OCI-LY1 (cell line): ENCODE results near the gene CFAP74.

Experiments used
- H2AFZ ChIP-seq: fragments of 200-600 bp; sonication (generic), shearing (Covaris generic); 2 replicates; pipeline ENCODE4 v1.6.0; 2014; ENCODE audit warnings: antibody characterized with exemption, mild to moderate bottlenecking, low read length
- H3F3A ChIP-seq: fragments of 200-600 bp; sonication (generic), shearing (Covaris generic); 2 replicates; pipeline ENCODE4 v1.6.0; 2014; ENCODE audit warnings: mild to moderate bottlenecking, antibody characterized with exemption, low read length, moderate library complexity; ENCODE audit not compliant: insufficient read depth
- H3K27ac ChIP-seq: fragments of 200-600 bp; sonication (generic); 2 replicates; pipeline ENCODE4 v1.5.1; 2014; ENCODE audit warnings: low read length, mixed run types, mild to moderate bottlenecking, low read depth; ENCODE audit not compliant: poor library complexity, severe bottlenecking
- H3K27me3 ChIP-seq: fragments of 200-600 bp; sonication (generic); 2 replicates; pipeline ENCODE4 v1.6.0; 2014; ENCODE audit warnings: antibody characterized with exemption, mild to moderate bottlenecking, low read length, moderate library complexity; ENCODE audit not compliant: insufficient read depth
- H3K36me3 ChIP-seq: fragments of 200-600 bp; sonication (generic); 2 replicates; pipeline ENCODE4 v1.6.1; 2014; ENCODE audit warnings: mild to moderate bottlenecking, antibody characterized with exemption, low read length, moderate library complexity, mixed read lengths; ENCODE audit not compliant: insufficient read depth
- H3K4me1 ChIP-seq: fragments of 200-600 bp; sonication (generic); 2 replicates; pipeline ENCODE4 v1.5.1; 2014; ENCODE audit warnings: mild to moderate bottlenecking, low read length, moderate library complexity; ENCODE audit not compliant: insufficient read depth, severe bottlenecking
- H3K4me2 ChIP-seq: fragments of 200-600 bp; sonication (generic), shearing (Covaris generic); 2 replicates; pipeline ENCODE4 v1.6.1; 2014; ENCODE audit warnings: low read length
- H3K4me3 ChIP-seq: fragments of 200-600 bp; sonication (generic); 2 replicates; pipeline ENCODE4 v1.5.1; 2014; ENCODE audit warnings: low read length, low read depth, mild to moderate bottlenecking, mixed read lengths; ENCODE audit not compliant: poor library complexity, severe bottlenecking
- H3K79me2 ChIP-seq: fragments of 200-600 bp; shearing (Covaris generic); 2 replicates; pipeline ENCODE4 v1.6.1; 2016; ENCODE audit warnings: mixed run types, low read length, mixed read lengths; ENCODE audit not compliant: insufficient read depth
- H3K9ac ChIP-seq: fragments of 200-600 bp; sonication (generic), shearing (Covaris generic); 2 replicates; pipeline ENCODE4 v1.6.1; 2014; ENCODE audit warnings: mild to moderate bottlenecking, low read length, mixed read lengths
- H3K9me2 ChIP-seq: fragments of 200-600 bp; sonication (generic), shearing (Covaris generic); 2 replicates; pipeline ENCODE4 v1.6.1; 2014; ENCODE audit warnings: low read depth, mild to moderate bottlenecking, low read length, mixed read lengths
- H3K9me3 ChIP-seq: fragments of 200-600 bp; shearing (Covaris generic); 2 replicates; pipeline ENCODE4 v1.6.1; 2014; ENCODE audit warnings: low read length, mixed read lengths
- H4K20me1 ChIP-seq: fragments of 200-600 bp; sonication (generic), shearing (Covaris generic); 2 replicates; pipeline ENCODE4 v1.6.0; 2016; ENCODE audit warnings: mild to moderate bottlenecking, low read length; ENCODE audit not compliant: insufficient read depth
- CTCF ChIP-seq: fragments of 200-600 bp; sonication (generic), shearing (Covaris generic); IDR thresholded peaks from 2 replicates; pipeline ENCODE4 v1.5.1; 2017; ENCODE audit warnings: mild to moderate bottlenecking, antibody characterized with exemption, low read length, moderate library complexity, mixed read lengths
- EZH2 ChIP-seq: fragments of 200-600 bp; sonication (generic), shearing (Covaris generic); IDR thresholded peaks from 2 replicates; pipeline ENCODE4 v1.8.0; 2017; ENCODE audit warnings: borderline replicate concordance, mixed run types, mild to moderate bottlenecking, antibody characterized with exemption, low read length, moderate library complexity, mixed read lengths

The CFAP74 gene

GRCh38 chr1:1914971-1915692, 88.5 kb downstream of the CFAP74 start, which contains the start of gene CALML6:
Gene CALML6, plus strand, starts transcription at chr1:1915260. Its CDS starts 21 bp downstream, at chr1:1915281.
- H3K27ac ChIP-seq = no peak within 1 kb of the TSS
- no peak within 1 kb of the TSS for H3K4me3 ChIP-seq
- no peaks in the 10 kb centered on the region for H3K9me3 ChIP-seq
- no peak within 1 kb of the TSS for H2AFZ ChIP-seq
- peaks cover 9% of the 10 kb centered on the region for H3K4me1 ChIP-seq
- no peaks in the 10 kb centered on the region for H4K20me1 ChIP-seq
- H3K9ac ChIP-seq = no peak within 1 kb of the TSS
- H3K4me2 ChIP-seq = no peak within 1 kb of the TSS
- H3K9me2 ChIP-seq = no peaks in the 10 kb centered on the region
- TF ChIP-seq EZH2 = no peak
- TF ChIP-seq CTCF = no peak
- peaks cover 2% of the 10 kb centered on the region; the same call in 1 of the 2 replicates for H3K27me3 ChIP-seq
- H3K36me3 ChIP-seq = no peaks in the 10 kb centered on the region
- no peaks in the 10 kb centered on the region for H3F3A ChIP-seq
- no peaks in the 10 kb centered on the region for H3K79me2 ChIP-seq

- Histone ChIP-seq H4K20me1 (no peaks in the 10 kb centered on the region), H3F3A (no peaks in the 10 kb centered on the region), H3K4me1 (peaks cover 12% of the 10 kb centered on the region), H3K4me3 (no peak overlapping the region), H3K27ac (no peak overlapping the region), H3K36me3 (no peaks in the 10 kb centered on the region), H3K9ac (no peak overlapping the region), H2AFZ (no peak overlapping the region), H3K79me2 (no peaks in the 10 kb centered on the region), H3K9me2 (no peaks in the 10 kb centered on the region), H3K4me2 (no peak overlapping the region), H3K9me3 (no peaks in the 10 kb centered on the region), H3K27me3 (no peaks in the 10 kb centered on the region; the same call in 1 of the 2 replicates)
- TF ChIP-seq CTCF (no peak), EZH2 (no peak)
These were observed 89.2 kb downstream of the CFAP74 start for GRCh38 chr1:1914101-1914970.

DNA sequence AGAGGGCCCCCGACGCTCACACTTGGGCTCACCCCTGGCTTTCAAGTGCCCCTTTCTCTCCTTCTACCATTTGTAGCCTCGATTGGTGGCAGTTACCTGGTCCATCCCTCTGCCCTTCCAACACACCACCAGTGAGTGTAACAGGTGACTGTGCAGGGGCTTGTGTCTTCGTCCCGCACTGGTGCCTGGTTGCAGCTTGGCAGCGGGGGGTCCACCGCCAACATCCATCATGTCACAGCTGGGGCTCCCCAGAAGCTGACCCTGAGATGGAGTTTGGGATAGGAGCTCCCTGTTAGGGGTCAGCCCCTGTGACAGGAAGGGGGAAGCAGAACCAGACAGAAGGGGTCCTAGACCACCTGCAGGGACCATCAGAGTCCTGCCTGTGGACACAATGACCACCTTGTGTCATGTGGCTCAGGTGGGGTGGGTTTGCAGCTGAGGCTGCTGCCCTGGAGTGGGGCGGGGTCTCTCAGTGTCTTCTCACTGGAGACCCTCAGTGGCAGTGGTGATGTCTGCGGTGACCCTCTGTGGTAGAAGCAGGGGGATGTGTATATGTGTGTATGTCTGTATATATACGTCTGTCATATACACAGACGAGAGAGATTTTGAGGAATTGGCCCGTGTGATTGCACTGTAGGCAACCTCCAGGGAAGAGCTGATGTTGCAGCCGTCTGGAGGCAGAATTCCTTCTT, 92.1 kb downstream of the CFAP74 start:
- TF ChIP-seq CTCF = no peak
- TF ChIP-seq EZH2 = no peak
- no peaks in the 10 kb centered on the region for H4K20me1 ChIP-seq
- 0 out of 2 replicates have a peak, but pooled peaks cover 7% of the 10 kb centered on the region for H3F3A ChIP-seq
- no peak overlapping the region for H3K4me2 ChIP-seq
- H3K27me3 ChIP-seq = no peaks in the 10 kb centered on the region; the same call in 1 of the 2 replicates
- H3K36me3 ChIP-seq = no peaks in the 10 kb centered on the region
- no peak overlapping the region for H2AFZ ChIP-seq
- no peaks in the 10 kb centered on the region for H3K9me2 ChIP-seq
- no peaks in the 10 kb centered on the region for H3K79me2 ChIP-seq
- no peak overlapping the region for H3K9ac ChIP-seq
- peaks cover 27% of the 10 kb centered on the region for H3K4me1 ChIP-seq
- H3K4me3 ChIP-seq = no peak overlapping the region
- no peak overlapping the region for H3K27ac ChIP-seq
- no peaks in the 10 kb centered on the region for H3K9me3 ChIP-seq
